DND-41 (cell line): ENCODE results near the gene MUCL1.

Source experiments
- ATAC-seq: fragments of 200-7000 bp; cut with Tn5 transposase; 3 replicates; pipeline ENCODE4 v1.9.1; 2021; ENCODE audit warnings: low read depth; ENCODE audit not compliant: insufficient read depth
- DNase-seq: peaks from one replicate; pipeline ENCODE4 v3.0.0-alpha.2; 2020
- H2AFZ ChIP-seq: 2 replicates; pipeline ENCODE4 v1.6.0; 2012; ENCODE audit warnings: low read depth, low read length
- H3K27ac ChIP-seq: 2 replicates; pipeline ENCODE4 v1.5.1; 2012; ENCODE audit warnings: low read length, inconsistent platforms
- H3K27me3 ChIP-seq: fragments of 200-600 bp; sonication (generic); 2 replicates; pipeline ENCODE4 v1.6.0; 2012; ENCODE audit warnings: low read length, mild to moderate bottlenecking, inconsistent platforms; ENCODE audit not compliant: insufficient read depth, poor library complexity
- H3K36me3 ChIP-seq: 2 replicates; pipeline ENCODE4 v1.5.1; 2012; ENCODE audit warnings: low read length, inconsistent platforms; ENCODE audit not compliant: insufficient read depth
- H3K4me1 ChIP-seq: 2 replicates; pipeline ENCODE4 v1.5.1; 2012; ENCODE audit warnings: mild to moderate bottlenecking, low read length; ENCODE audit not compliant: insufficient read depth
- H3K4me2 ChIP-seq: 2 replicates; pipeline ENCODE4 v1.6.0; 2012; ENCODE audit warnings: mild to moderate bottlenecking, moderate library complexity, low read length, inconsistent platforms; ENCODE audit not compliant: insufficient read depth
- H3K4me3 ChIP-seq, 2 experiments: fragments of 200-600 bp in 1 of 2; shearing (Covaris generic) in 1 of 2; 2 replicates each; pipeline ENCODE4 v1.5.1; 2012 to 2016; ENCODE audit warnings: inconsistent platforms in 2 of 2, low read length in 2 of 2, mild to moderate bottlenecking in 2 of 2, low read depth in 1 of 2, moderate library complexity in 1 of 2
- H3K79me2 ChIP-seq: 2 replicates; pipeline ENCODE4 v1.6.0; 2012; ENCODE audit warnings: low read length, inconsistent platforms; ENCODE audit not compliant: insufficient read depth
- H3K9ac ChIP-seq: 2 replicates; pipeline ENCODE4 v1.6.0; 2012; ENCODE audit warnings: low read depth, mild to moderate bottlenecking, inconsistent platforms, low read length, moderate library complexity
- H3K9me3 ChIP-seq: 2 replicates; pipeline ENCODE4 v1.5.1; 2012; ENCODE audit warnings: low read length, moderate library complexity, mild to moderate bottlenecking, inconsistent platforms; ENCODE audit not compliant: insufficient read depth, severe bottlenecking
- H4K20me1 ChIP-seq: 2 replicates; pipeline ENCODE4 v1.6.0; 2012; ENCODE audit warnings: low read length; ENCODE audit not compliant: insufficient read depth
- CTCF ChIP-seq: IDR thresholded peaks from 2 replicates; pipeline ENCODE4 v1.5.1; 2012; ENCODE audit warnings: borderline replicate concordance, low read length, moderate library complexity, mild to moderate bottlenecking; ENCODE audit not compliant: poor library complexity, severe bottlenecking; ENCODE audit errors: extremely low read depth
- EZH2 ChIP-seq: IDR thresholded peaks from 3 replicates; pipeline ENCODE4 v1.6.1; 2012; ENCODE audit warnings: borderline replicate concordance, low read depth, mild to moderate bottlenecking, moderate library complexity, low read length, inconsistent platforms; ENCODE audit not compliant: severe bottlenecking

MUCL1 gene

GRCh38 chr12:54840244-54840865 is 14.0 kb upstream of the MUCL1 start:
- Histone ChIP-seq H3K9me3 (no peaks in the 10 kb centered on the region), H3K79me2 (no peaks in the 10 kb centered on the region), H3K27me3 (peaks cover 6% of the 10 kb centered on the region), H4K20me1 (no peaks in the 10 kb centered on the region), H3K4me2 (no peak overlapping the region), H2AFZ (no peak overlapping the region), H3K4me1 (no peaks in the 10 kb centered on the region), H3K36me3 (no peaks in the 10 kb centered on the region), H3K9ac (no peak overlapping the region), H3K4me3 (no peak overlapping the region), H3K27ac (no peak overlapping the region)
- no peak for ATAC-seq
- no peak for DNase-seq
- TF ChIP-seq EZH2 (no peak), CTCF (no peak)

- H3K4me1 ChIP-seq = no peaks in the 10 kb centered on the region
- H4K20me1 ChIP-seq = no peaks in the 10 kb centered on the region
- no peak overlapping the region for H3K4me2 ChIP-seq
- H3K79me2 ChIP-seq = no peaks in the 10 kb centered on the region
- H3K36me3 ChIP-seq = no peaks in the 10 kb centered on the region
- H3K9me3 ChIP-seq = no peaks in the 10 kb centered on the region
- H2AFZ ChIP-seq = no peak overlapping the region
- no peak for TF ChIP-seq EZH2
- TF ChIP-seq CTCF = no peak
- no peak for ATAC-seq
- H3K27ac ChIP-seq = no peak overlapping the region
- no peak overlapping the region for H3K9ac ChIP-seq
- no peak overlapping the region for H3K4me3 ChIP-seq
- no peak for DNase-seq
- peaks cover 13% of the 10 kb centered on the region for H3K27me3 ChIP-seq
Observed at GRCh38 chr12:54857406-54857805, 3.1 kb downstream of the MUCL1 start.

GRCh38 chr12:54858562-54858961 is 4.2 kb downstream of the MUCL1 start:
- no peak for DNase-seq
- H3K27me3 ChIP-seq = peaks cover 17% of the 10 kb centered on the region

More at GRCh38 chr12:54858562-54858961, 4.2 kb downstream of the MUCL1 start:
- Histone ChIP-seq H3K9ac (no peak overlapping the region), H3K4me3 (no peak overlapping the region), H3K79me2 (no peaks in the 10 kb centered on the region), H3K36me3 (no peaks in the 10 kb centered on the region), H3K27ac (no peak overlapping the region), H2AFZ (no peak overlapping the region), H4K20me1 (no peaks in the 10 kb centered on the region), H3K9me3 (no peaks in the 10 kb centered on the region), H3K4me1 (no peaks in the 10 kb centered on the region), H3K4me2 (no peak overlapping the region)
- no peak for ATAC-seq
- TF ChIP-seq CTCF = no peak
- TF ChIP-seq EZH2 = no peak
